K562 (cell line): ENCODE measurements around the gene TOM1L2. TPM values are rescaled to one million over a fixed set of nuclear protein-coding genes. Genes with fewer than 3 reads are reported as not detected.

Experiments used
- ATAC-seq: fragments of 200-7000 bp; cut with Tn5 transposase; 3 replicates; pipeline ENCODE4 v1.9.1; 2020; ENCODE audit warnings: moderate library complexity
- BruUV-seq: library from RNA; stranded (reverse); fragments of 400-500 nt; replicated peaks from 2 replicates; lab custom pipeline; 2021; lab: Mats Ljungman, UMichigan
- CTCF ChIA-PET: fragments of 300-600 bp; formaldehyde crosslinking; extraction: SDS; loops from one replicate; lab custom pipeline; 2021; ENCODE audit warnings: low intra/inter-chr PET ratio; lab: Yijun Ruan, JAX
- POLR2A ChIA-PET: fragments of 300-600, 350-650 bp; sonication (Branson Sonifier 250); formaldehyde crosslinking; extraction: SDS; loops from one replicate; lab custom pipeline; 2021; ENCODE audit warnings: antibody characterized with exemption, inconsistent platforms; lab: Yijun Ruan, JAX
- DNase-seq, 4 experiments: peaks; one replicate each; pipeline versions ENCODE4 v3.0.0 to v3.0.0-alpha.2; 2011 to 2018; ENCODE audit warnings: low spot score in 3 of 4, mixed read lengths in 3 of 4; ENCODE audit errors: extremely low read depth in 1 of 4
- FAIRE-seq: peaks from 2 replicates; lab custom pipeline; 2011; peaks lifted over from hg19 to GRCh38; lab: Jason Lieb, UNC
- H2AFZ ChIP-seq: 2 replicates; pipeline ENCODE4 v1.6.0; 2011; ENCODE audit warnings: low read depth, low read length, control low read depth, inconsistent platforms
- H3K27ac ChIP-seq: fragments of 200-600 bp; 3 replicates; pipeline ENCODE4 v1.8.0; 2011; ENCODE audit warnings: low read depth, mild to moderate bottlenecking, control low read depth, inconsistent platforms, low read length, moderate library complexity, mixed read lengths; ENCODE audit errors: extremely low read depth
- H3K27me3 ChIP-seq, 2 experiments: fragments of 300-600 bp in 1 of 2; 2 replicates in 1 of 2; 3 replicates in 1 of 2; pipeline versions ENCODE4 v1.6.0 to v1.8.0; 2011; ENCODE audit warnings: inconsistent platforms in 2 of 2, low read length in 2 of 2, mild to moderate bottlenecking in 1 of 2, mixed read lengths in 1 of 2, moderate library complexity in 1 of 2; ENCODE audit not compliant: control insufficient read depth in 2 of 2, insufficient read depth in 2 of 2
- H3K36me3 ChIP-seq: fragments of 300-600 bp; 3 replicates; pipeline ENCODE4 v1.8.0; 2011; ENCODE audit warnings: mild to moderate bottlenecking, low read length, inconsistent platforms; ENCODE audit not compliant: control insufficient read depth, insufficient read depth
- H3K4me1 ChIP-seq, 2 experiments: fragments of 200-600 bp in 1 of 2; replicated peaks in 1 of 2; 2 replicates in 1 of 2; 3 replicates in 1 of 2; pipeline versions ENCODE4 v1.5.1 to v1.8.0; 2011; ENCODE audit warnings: inconsistent platforms in 2 of 2, low read length in 2 of 2, mild to moderate bottlenecking in 1 of 2, mixed read lengths in 1 of 2, moderate library complexity in 1 of 2; ENCODE audit not compliant: control insufficient read depth in 2 of 2, insufficient read depth in 2 of 2
- H3K4me2 ChIP-seq: 2 replicates; pipeline ENCODE4 v1.6.1; 2011; ENCODE audit warnings: low read length, control low read depth, inconsistent platforms, mixed read lengths; ENCODE audit not compliant: insufficient read depth
- H3K4me3 ChIP-seq: fragments of 200-600 bp; sonication (generic), shearing (Covaris generic); 2 replicates; pipeline ENCODE4 v1.5.1; 2016; ENCODE audit warnings: control low read depth, inconsistent platforms
- H3K79me2 ChIP-seq: fragments of 200-600 bp; 3 replicates; pipeline ENCODE4 v1.8.0; 2011; ENCODE audit warnings: low read length, inconsistent platforms; ENCODE audit not compliant: control insufficient read depth, insufficient read depth
- H3K9ac ChIP-seq, 2 experiments: 2 replicates each; pipeline versions ENCODE4 v1.6.0 to v1.6.1; 2011; ENCODE audit warnings: low read depth in 2 of 2, low read length in 2 of 2, control low read depth in 1 of 2, inconsistent platforms in 1 of 2, mild to moderate bottlenecking in 1 of 2, mixed read lengths in 1 of 2; ENCODE audit not compliant: insufficient read depth in 1 of 2
- H3K9me1 ChIP-seq: one replicate; pipeline ENCODE4 v1.6.0; 2011; ENCODE audit warnings: inconsistent platforms, mild to moderate bottlenecking, low read length, moderate library complexity; ENCODE audit not compliant: control insufficient read depth, insufficient read depth
- H3K9me3 ChIP-seq: replicated peaks from 2 replicates; pipeline ENCODE4 v1.5.1; 2011; ENCODE audit warnings: low read depth, low read length, inconsistent platforms; ENCODE audit not compliant: control insufficient read depth, insufficient read depth
- H4K20me1 ChIP-seq: replicated peaks from 2 replicates; pipeline ENCODE4 v1.6.1; 2011; ENCODE audit warnings: low read length, inconsistent platforms, mixed read lengths; ENCODE audit not compliant: control insufficient read depth, insufficient read depth
- CTCFL ChIP-seq: IDR thresholded peaks from 2 replicates; pipeline ENCODE4 v1.6.1; 2011; ENCODE audit warnings: borderline replicate concordance, low read depth, mild to moderate bottlenecking, moderate library complexity, low read length; ENCODE audit not compliant: insufficient read depth, poor library complexity, severe bottlenecking
- GABPA ChIP-seq: fragments of 200-800 bp; sonication (Bioruptor generic); conservative IDR thresholded peaks from 2 replicates; pipeline ENCODE4 v1.6.1; 2016; ENCODE audit warnings: low read depth, missing genetic modification characterization, missing compliant biosample characterization
- VEZF1 ChIP-seq: fragments of 200-800 bp; sonication (Bioruptor generic); IDR thresholded peaks from 2 replicates; pipeline ENCODE4 v1.6.1; 2017; ENCODE audit warnings: missing genetic modification characterization, missing compliant biosample characterization
- WGBS: fragments of 100-300 bp; shearing (Covaris generic); methylation state at CpG from one replicate; pipeline ENCODE4 v1.1.6; 2016; ENCODE audit warnings: low coverage, mixed read lengths; ENCODE audit not compliant: insufficient coverage; ENCODE audit errors: missing lambda C conversion rate; 5-methylcytosine and 5-hydroxymethylcytosine counted together
- in situ Hi-C: fragments of 300-500 bp; cut with MboI; formaldehyde crosslinking; loops from 4 replicates; pipeline ENCODE4 v1.15.0; 2018; ENCODE audit warnings: inconsistent platforms, mixed read lengths
- intact Hi-C: fragments of 100-400 bp; cut with micrococcal nuclease; formaldehyde crosslinking; loops from 2 replicates; pipeline ENCODE4 v1.14.2; 2022
- polyA plus RNA-seq, 8 experiments: library from polyadenylated mRNA; depleted of rRNA in 4 of 8; stranded (reverse) in 5 of 8; unstranded in 3 of 8; fragments of >200 nt; fragmentation: Nextera tagmentation in 2 of 8; fragmentation: Illumina TruSeq in 1 of 8; extraction: Ambion mirVana in 2 of 8; extraction: Trizol in 1 of 8; gene quantifications; 2 replicates each; pipeline versions ENCODE4 v1.2.1 to v1.2.3, GENCODE V29; 2011 to 2014; ENCODE audit warnings: inconsistent platforms in 1 of 8, missing spikeins in 1 of 8
- total RNA-seq, 7 experiments: library from RNA; depleted of rRNA in 6 of 7; stranded (reverse); fragments of >200 nt in 6 of 7; fragmentation: Illumina TruSeq in 2 of 7; extraction: Trizol in 2 of 7; gene quantifications; 2 replicates each; pipeline versions ENCODE4 v1.2.1 to v1.2.3, GENCODE V29; 2011 to 2021; ENCODE audit warnings: low replicate concordance in 1 of 7

TOM1L2 gene
- total and polyA plus RNA-seq, 9 of the 15 experiments (the other 6 are each of a cell fraction or from before 2014, with no cell fraction given) = 0.07 to 6.0 (median 2.5) TPM

GRCh38 chr17:18006495-18007239, 34.5 kb upstream of the TOM1L2 start:
- ChIA-PET POLR2A (no interaction called here), CTCF (no interaction called here)
- Histone ChIP-seq H3K36me3 (no peaks in the 10 kb centered on the region; the same call in 2 of the 3 replicates), H3K27ac (no peak overlapping the region), H3K9me3 (no peaks in the 10 kb centered on the region), H3K4me3 (no peak overlapping the region), H3K27me3 (no peaks in the 10 kb centered on the region), H3K79me2 (no peaks in the 10 kb centered on the region), H3K4me2 (no peak overlapping the region), H4K20me1 (no peaks in the 10 kb centered on the region), H2AFZ (no peak overlapping the region), H3K9me1 (no peaks in the 10 kb centered on the region), H3K9ac (0 out of 4 replicates have a peak overlapping the region, but pooled peaks of 1 of the 2 experiments have one; percentile 17), H3K4me1 (peaks cover 0 to 10% of the 10 kb centered on the region in 2 experiments; a peak in 2 of 5 replicates)
- intact Hi-C loops = no loop called here
- 66% methylated on average over 14 of the region's 31 CpGs for WGBS
- in situ Hi-C loops = no loop called here
- FAIRE-seq (no peak), DNase-seq (peak; percentile 22 to 72 (median 60)), ATAC-seq (peak; percentile 56)
- 0 out of 2 replicates have a peak, but pooled peaks have one; percentile 20 for TF ChIP-seq VEZF1 (CRISPR knock-in tag)
- peak; percentile 21 for TF ChIP-seq CTCFL
- no peak for TF ChIP-seq GABPA (tag)
- no TSS peak for BruUV-seq
